Liver (tissue), 9 donors: Measurements from ENCODE around the gene NT5C3A. TPM values are rescaled to one million over a fixed set of nuclear protein-coding genes. Genes with fewer than 3 reads are reported as not detected.

Experiments
- DNase-seq: peaks from one replicate; pipeline ENCODE4 v3.0.0-alpha.2; 2017; ENCODE audit warnings: low spot score
- H3K27ac ChIP-seq, 2 donors: one replicate each; pipeline ENCODE4 v1.7.0; 2013; ENCODE audit warnings: inconsistent platforms in 2 of 2, low read length in 2 of 2, control low read depth in 1 of 2, low read depth in 1 of 2, mild to moderate bottlenecking in 1 of 2
- H3K27me3 ChIP-seq, 4 donors: one replicate each; pipeline versions ENCODE4 v1.6.1 to v1.7.0; 2013; ENCODE audit warnings: low read length in 3 of 4, inconsistent platforms in 1 of 4, mild to moderate bottlenecking in 1 of 4, moderate library complexity in 1 of 4; ENCODE audit not compliant: control insufficient read depth in 4 of 4, insufficient read depth in 4 of 4
- H3K36me3 ChIP-seq, 4 donors: one replicate each; pipeline versions ENCODE4 v1.6.1 to v1.7.0; 2013; ENCODE audit warnings: low read length in 3 of 4, mild to moderate bottlenecking in 3 of 4, low read depth in 1 of 4, moderate library complexity in 1 of 4; ENCODE audit not compliant: control insufficient read depth in 4 of 4, insufficient read depth in 3 of 4
- H3K4me1 ChIP-seq, 4 donors: one replicate each; pipeline versions ENCODE4 v1.6.1 to v1.7.0; 2013; ENCODE audit warnings: low read length in 3 of 4, mild to moderate bottlenecking in 3 of 4, moderate library complexity in 1 of 4; ENCODE audit not compliant: control insufficient read depth in 4 of 4, insufficient read depth in 4 of 4
- H3K4me3 ChIP-seq, 3 donors: one replicate each; pipeline versions ENCODE4 v1.6.1 to v1.7.0; 2013; ENCODE audit warnings: low read length in 3 of 3, control low read depth in 1 of 3, low read depth in 1 of 3, mild to moderate bottlenecking in 1 of 3
- H3K9ac ChIP-seq, 2 donors: one replicate each; pipeline ENCODE4 v1.7.0; 2013; ENCODE audit warnings: low read length in 2 of 2, mild to moderate bottlenecking in 2 of 2, moderate library complexity in 2 of 2, control low read depth in 1 of 2, low read depth in 1 of 2
- H3K9me3 ChIP-seq, 4 donors: one replicate each; pipeline versions ENCODE4 v1.6.1 to v1.7.0; 2013; ENCODE audit warnings: low read length in 3 of 4; ENCODE audit not compliant: control insufficient read depth in 4 of 4
- CTCF ChIP-seq: fragments of 150-350 bp; IDR thresholded peaks from 2 replicates; pipeline ENCODE4 v1.5.1; 2017; ENCODE audit warnings: improper control_type of control experiment, low read depth, low read length; ENCODE audit not compliant: missing input control
- EGR1 ChIP-seq, 2 donors: IDR thresholded peaks; 2 replicates each; pipeline ENCODE4 v1.6.1; 2016 to 2018; ENCODE audit warnings: antibody characterized with exemption in 2 of 2, low read depth in 2 of 2
- FOXA1 ChIP-seq: IDR thresholded peaks from 2 replicates; pipeline ENCODE4 v1.6.1; 2016; ENCODE audit warnings: antibody characterized with exemption
- FOXA2 ChIP-seq: IDR thresholded peaks from 2 replicates; pipeline ENCODE4 v1.6.1; 2016; ENCODE audit warnings: antibody characterized with exemption
- GABPA ChIP-seq, 2 donors: IDR thresholded peaks in 1 of 2; conservative IDR thresholded peaks in 1 of 2; 2 replicates each; pipeline ENCODE4 v1.6.1; 2016; ENCODE audit warnings: antibody characterized with exemption in 2 of 2, mild to moderate bottlenecking in 1 of 2, moderate library complexity in 1 of 2
- HNF4A ChIP-seq, 2 donors: conservative IDR thresholded peaks; 2 replicates each; pipeline ENCODE4 v1.6.1; 2016; ENCODE audit warnings: antibody characterized with exemption in 2 of 2, mild to moderate bottlenecking in 2 of 2
- HNF4G ChIP-seq: IDR thresholded peaks from 2 replicates; pipeline ENCODE4 v1.6.1; 2016; ENCODE audit warnings: antibody characterized with exemption
- JUND ChIP-seq, 2 donors: IDR thresholded peaks; 2 replicates each; pipeline ENCODE4 v1.6.1; 2016; ENCODE audit warnings: antibody characterized with exemption in 2 of 2
- MAX ChIP-seq: IDR thresholded peaks from 2 replicates; pipeline ENCODE4 v1.6.1; 2016; ENCODE audit warnings: antibody characterized with exemption
- NR2F2 ChIP-seq: IDR thresholded peaks from 2 replicates; pipeline ENCODE4 v1.6.1; 2016; ENCODE audit warnings: antibody characterized with exemption
- RAD21 ChIP-seq, 2 donors: IDR thresholded peaks; 2 replicates each; pipeline ENCODE4 v1.6.1; 2016; ENCODE audit warnings: antibody characterized with exemption in 2 of 2, mild to moderate bottlenecking in 2 of 2
- REST ChIP-seq: IDR thresholded peaks from 2 replicates; pipeline ENCODE4 v1.6.1; 2016; ENCODE audit warnings: antibody characterized with exemption, mild to moderate bottlenecking
- RXRA ChIP-seq, 2 donors: IDR thresholded peaks; 2 replicates each; pipeline ENCODE4 v1.6.1; 2017 to 2018; ENCODE audit warnings: antibody characterized with exemption in 2 of 2, mild to moderate bottlenecking in 1 of 2
- SP1 ChIP-seq: IDR thresholded peaks from 2 replicates; pipeline ENCODE4 v1.6.1; 2018; ENCODE audit warnings: antibody characterized with exemption, mild to moderate bottlenecking
- TAF1 ChIP-seq: conservative IDR thresholded peaks from 2 replicates; pipeline ENCODE4 v1.6.1; 2016; ENCODE audit warnings: antibody characterized with exemption, mild to moderate bottlenecking
- YY1 ChIP-seq: IDR thresholded peaks from 2 replicates; pipeline ENCODE4 v1.6.1; 2016; ENCODE audit warnings: antibody characterized with exemption, mild to moderate bottlenecking
- ZBTB33 ChIP-seq: IDR thresholded peaks from 2 replicates; pipeline ENCODE4 v1.6.1; 2016; ENCODE audit warnings: antibody characterized with exemption
- WGBS: extraction: QIAGEN DNeasy Blood & Tissue Kit; methylation state at CpG from one replicate; pipeline ENCODE4 v1.1.7; 2013; 5-methylcytosine and 5-hydroxymethylcytosine counted together
- polyA plus RNA-seq, 2 donors: library from polyadenylated mRNA; stranded (reverse) in 1 of 2; unstranded in 1 of 2; fragments of 200-250 nt in 1 of 2; fragments of >200 nt in 1 of 2; fragmentation: Nextera tagmentation in 1 of 2; extraction: Ambion mirVana in 1 of 2; gene quantifications; one replicate each; pipeline versions ENCODE4 v1.2.1 to v1.2.3, GENCODE V29; 2013 to 2015
- total RNA-seq, 2 donors: library from RNA; depleted of rRNA; stranded (reverse); fragments of >200 nt; gene quantifications; one replicate each; pipeline ENCODE4 v1.2.3, GENCODE V29; 2014
- TF ChIP-seq, protein P1 (sequence below): IDR thresholded peaks from 2 replicates; pipeline ENCODE4 v1.6.1; 2016; ENCODE audit warnings: antibody characterized with exemption
- donor health status: healthy.
- donor health status: healthy.
- donor health status: healthy.
- donor health status: healthy.
- donor health status: healthy.

NT5C3A gene
- total and polyA plus RNA-seq, 4 donors = 4.3 to 41.6 (median 9.7) TPM

- 92% methylated on average over 3 of the region's 3 CpGs for WGBS
- no peak overlapping the region for H3K27ac ChIP-seq
- no peak overlapping the region for H3K4me3 ChIP-seq
- no peaks in the 10 kb centered on the region for H3K27me3 ChIP-seq
- peaks cover 8 to 22% (median 14%) of the 10 kb centered on the region in 4 donors for H3K4me1 ChIP-seq
- TF ChIP-seq RAD21 (IDR thresholded peaks at IDR 0.05) (no peak), FOXA2 (no peak), MAX (no peak), HNF4A (conservative IDR thresholded peaks at IDR 0.05) (no peak), EGR1 (IDR thresholded peaks at IDR 0.05; ENCODE audit: low read depth in 2 of 2) (no peak), YY1 (no peak), TAF1 (no peak)
- H3K9ac ChIP-seq = no peak overlapping the region
- H3K36me3 ChIP-seq = no peaks in the 10 kb centered on the region
- no peak for DNase-seq
- no peaks in the 10 kb centered on the region for H3K9me3 ChIP-seq
These were observed 14.3 kb downstream of the NT5C3A start for GRCh38 chr7:33048257-33048656.

DNA sequence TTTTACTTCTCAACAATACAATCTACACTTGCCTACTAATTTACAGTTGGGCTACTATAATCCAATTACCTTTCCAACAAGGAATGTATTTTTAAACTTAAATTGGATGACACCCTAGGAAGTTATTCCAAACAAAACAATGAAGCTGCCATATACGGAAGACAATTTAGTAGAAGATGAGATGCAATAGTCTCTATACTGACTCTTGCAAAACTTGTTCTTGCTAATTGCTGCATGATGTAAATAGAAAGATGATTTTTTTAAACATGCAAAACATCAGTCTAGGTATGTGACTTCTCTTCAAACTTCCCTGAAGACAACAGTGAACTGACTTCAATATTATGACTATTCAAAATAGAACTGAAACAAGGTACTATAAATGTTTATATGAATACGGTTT is 17.6 kb downstream of the NT5C3A start:
- 19% methylated on average over 2 of the region's 2 CpGs for WGBS
- Histone ChIP-seq H3K9me3 (no peaks in the 10 kb centered on the region), H3K9ac (no peak overlapping the region), H3K4me3 (no peak overlapping the region), H3K36me3 (no peaks in the 10 kb centered on the region), H3K27ac (peak overlapping the region; percentile 90), H3K4me1 (peaks cover 8 to 31% (median 18%) of the 10 kb centered on the region in 4 donors), H3K27me3 (no peaks in the 10 kb centered on the region)
- no peak for DNase-seq
- TF ChIP-seq RXRA (IDR thresholded peaks at IDR 0.05) = no peak
- no peak for TF ChIP-seq FOXA2
- TF ChIP-seq, protein P1, sequence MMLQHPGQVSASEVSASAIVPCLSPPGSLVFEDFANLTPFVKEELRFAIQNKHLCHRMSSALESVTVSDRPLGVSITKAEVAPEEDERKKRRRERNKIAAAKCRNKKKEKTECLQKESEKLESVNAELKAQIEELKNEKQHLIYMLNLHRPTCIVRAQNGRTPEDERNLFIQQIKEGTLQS = no peak
- TF ChIP-seq YY1 = no peak
- TF ChIP-seq RAD21 (IDR thresholded peaks at IDR 0.05) = no peak

- no peak for DNase-seq
- Histone ChIP-seq H3K27ac (peak overlapping the region; percentile 90), H3K4me3 (no peak overlapping the region), H3K9me3 (no peaks in the 10 kb centered on the region), H3K27me3 (no peaks in the 10 kb centered on the region), H3K9ac (peak overlapping the region in 1 of 2 donors; percentile 79), H3K36me3 (no peaks in the 10 kb centered on the region), H3K4me1 (peaks cover 8 to 33% (median 17%) of the 10 kb centered on the region in 4 donors)
- WGBS = 18% methylated on average over 3 of the region's 3 CpGs
- TF ChIP-seq RAD21 (IDR thresholded peaks at IDR 0.05) = peak; percentile 43 to 61
- TF ChIP-seq GABPA (IDR thresholded peaks at IDR 0.05 in 1 of 2, conservative IDR thresholded peaks at IDR 0.05 in 1 of 2) = no peak
- peak; percentile 48 to 64 for TF ChIP-seq RXRA (IDR thresholded peaks at IDR 0.05)
- TF ChIP-seq EGR1 (IDR thresholded peaks at IDR 0.05; ENCODE audit: low read depth in 2 of 2) = no peak
- TF ChIP-seq REST = peak; percentile 41
- no peak for TF ChIP-seq FOXA1
- TF ChIP-seq SP1 = peak; percentile 99
- TF ChIP-seq NR2F2 = no peak
- TF ChIP-seq HNF4A (conservative IDR thresholded peaks at IDR 0.05) = peak; percentile 93 to 94
- TF ChIP-seq TAF1 = no peak
- TF ChIP-seq, protein P1 = peak; percentile 30
- peak; percentile 76 for TF ChIP-seq YY1
- TF ChIP-seq HNF4G = peak; percentile 90
- peak in 1 of 2 donors; percentile 43 for TF ChIP-seq JUND (IDR thresholded peaks at IDR 0.05)
- TF ChIP-seq CTCF = peak; percentile 64
- TF ChIP-seq MAX = peak; percentile 17
- TF ChIP-seq FOXA2 = peak; percentile 61
- TF ChIP-seq ZBTB33 = no peak
These were observed 18.2 kb downstream of the NT5C3A start for GRCh38 chr7:33044401-33044718.
